ENCODE data around the gene SLC12A5. TPM values are rescaled to one million over a fixed set of nuclear protein-coding genes. Genes with fewer than 3 reads are reported as not detected.

SLC12A5 gene
- total RNA-seq, 2 donors from 2014 or later, result 0.61 TPM; not detected in 1

DNA sequence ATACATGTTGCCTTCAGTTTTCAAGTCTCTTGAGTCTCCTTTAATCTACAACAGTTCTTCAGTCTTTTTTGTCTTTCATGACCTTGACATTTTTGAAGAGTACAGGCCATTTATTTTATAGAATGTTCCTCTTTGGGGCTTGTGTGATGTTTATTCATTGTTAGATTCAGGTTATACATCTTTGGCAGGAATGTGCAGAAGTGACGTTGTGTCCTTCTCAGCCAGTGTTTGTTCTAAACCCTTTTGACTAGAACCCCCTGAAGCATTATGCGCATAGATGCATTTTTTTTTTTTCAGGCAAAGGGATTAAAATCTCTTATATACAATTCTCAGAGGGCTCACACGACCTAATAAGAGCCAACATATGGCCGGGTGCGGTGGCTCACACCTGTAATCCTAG, 72.0 kb downstream of the SLC12A5 start:
- Mint-ChIP-seq H3K4me3 (no peak overlapping the region), H3K27ac (no peak overlapping the region), H3K9me3 (no peaks in the 10 kb centered on the region), H3K27me3 (peaks cover 48% of the 10 kb centered on the region), H3K36me3 (ENCODE audit: low read depth) (no peaks in the 10 kb centered on the region), H3K4me1 (no peaks in the 10 kb centered on the region)
- no peak for ATAC-seq (replicated peaks)

DNA sequence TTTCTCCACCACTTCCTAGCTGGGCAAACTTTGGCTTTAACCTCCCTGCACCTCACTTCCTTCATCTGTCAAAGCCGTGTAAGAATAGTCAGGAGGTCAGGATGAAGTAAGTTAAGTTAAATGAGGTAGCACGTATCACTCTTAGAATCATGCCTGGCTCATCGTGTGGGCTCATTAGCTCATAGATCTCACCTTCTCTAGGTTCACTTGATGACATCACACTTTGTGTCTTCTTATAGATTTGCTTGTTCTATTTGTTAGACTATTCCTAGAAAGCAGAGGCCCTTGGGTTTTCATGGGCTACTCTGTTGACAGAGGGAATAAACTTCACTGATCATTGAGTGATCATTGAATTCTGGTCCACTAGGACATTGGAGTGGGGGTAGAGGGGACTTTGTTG, 72.9 kb downstream of the SLC12A5 start:
- Mint-ChIP-seq H3K4me1 (no peaks in the 10 kb centered on the region), H3K36me3 (ENCODE audit: low read depth) (no peaks in the 10 kb centered on the region), H3K9me3 (no peaks in the 10 kb centered on the region), H3K4me3 (no peak overlapping the region), H3K27me3 (peaks cover 50% of the 10 kb centered on the region), H3K27ac (no peak overlapping the region)
- ATAC-seq (replicated peaks), result no peak

DNA sequence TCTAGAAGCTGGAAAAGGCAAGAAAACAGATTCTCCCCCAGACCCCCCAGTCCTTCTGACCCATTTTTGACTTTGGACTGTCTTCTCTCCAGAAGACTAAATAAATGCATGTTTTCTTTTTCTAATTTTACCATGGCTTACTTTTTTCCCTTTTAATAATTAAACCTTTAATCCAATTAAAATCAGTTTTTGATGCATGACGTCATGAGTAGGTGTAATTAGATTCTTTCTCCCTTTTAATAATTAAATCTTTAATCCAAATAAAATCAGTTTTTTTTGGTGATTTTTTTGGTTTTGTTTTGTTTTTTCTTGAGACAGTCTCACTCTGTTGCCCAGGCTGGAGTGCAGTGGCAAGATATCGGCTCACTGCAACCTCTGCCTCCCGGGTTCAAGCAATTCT, 73.9 kb downstream of the SLC12A5 start:
- no peak overlapping the region for H3K27ac Mint-ChIP-seq
- H3K4me1 Mint-ChIP-seq, result no peaks in the 10 kb centered on the region
- H3K9me3 Mint-ChIP-seq, result no peaks in the 10 kb centered on the region
- ATAC-seq (replicated peaks), result no peak
- H3K27me3 Mint-ChIP-seq, result peaks cover 55% of the 10 kb centered on the region
- H3K4me3 Mint-ChIP-seq, result no peak overlapping the region
- no peaks in the 10 kb centered on the region for H3K36me3 Mint-ChIP-seq (ENCODE audit: low read depth)

DNA sequence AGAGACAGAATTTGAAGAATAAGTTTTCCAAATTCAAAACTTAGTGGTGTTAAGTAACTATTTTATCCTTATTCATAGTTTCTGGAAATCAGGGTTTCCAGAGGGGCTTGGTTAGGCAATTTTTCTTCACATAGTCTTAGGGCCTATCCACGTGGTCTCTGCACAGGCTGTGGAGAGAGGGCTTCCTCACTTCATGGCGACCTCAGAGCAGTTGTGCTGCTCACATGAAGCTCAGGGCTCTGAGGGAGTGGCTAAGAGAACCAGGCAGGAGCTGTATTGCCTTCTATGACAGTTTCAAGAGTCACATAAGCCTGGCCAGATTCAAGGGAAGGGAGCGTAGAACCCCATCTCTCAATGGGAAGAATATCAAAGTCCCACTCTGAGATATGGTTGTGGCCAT, 75.2 kb downstream of the SLC12A5 start:
- H3K27me3 Mint-ChIP-seq, result peaks cover 54% of the 10 kb centered on the region
- no peaks in the 10 kb centered on the region for H3K9me3 Mint-ChIP-seq
- ATAC-seq (replicated peaks), result no peak
- H3K4me1 Mint-ChIP-seq, result no peaks in the 10 kb centered on the region
- H3K36me3 Mint-ChIP-seq (ENCODE audit: low read depth), result no peaks in the 10 kb centered on the region
- no peak overlapping the region for H3K4me3 Mint-ChIP-seq
- no peak overlapping the region for H3K27ac Mint-ChIP-seq

DNA sequence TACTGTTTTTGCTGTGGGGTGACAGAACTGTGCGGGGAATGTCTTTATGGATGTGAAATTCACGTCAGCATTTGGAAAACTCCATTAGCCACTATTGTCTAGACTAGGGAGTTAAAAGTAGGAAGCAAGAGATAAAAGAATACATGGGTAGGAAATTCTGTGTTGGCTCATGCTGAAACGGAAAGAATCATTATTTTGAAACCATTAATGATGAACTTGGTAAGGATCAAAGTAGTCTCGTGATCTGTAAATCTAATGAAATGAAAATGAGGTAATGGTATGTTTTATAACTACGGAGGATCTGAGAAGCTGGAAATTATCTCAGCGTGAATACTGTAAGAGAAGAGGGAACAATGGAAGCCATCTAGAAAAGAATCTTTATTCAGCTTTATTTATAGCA, 78.0 kb downstream of the SLC12A5 start:
- Mint-ChIP-seq H3K4me1 (peaks cover 5% of the 10 kb centered on the region), H3K36me3 (ENCODE audit: low read depth) (no peaks in the 10 kb centered on the region), H3K9me3 (no peaks in the 10 kb centered on the region), H3K27me3 (peaks cover 52% of the 10 kb centered on the region), H3K27ac (no peak overlapping the region), H3K4me3 (no peak overlapping the region)
- no peak for ATAC-seq (replicated peaks)

DNA sequence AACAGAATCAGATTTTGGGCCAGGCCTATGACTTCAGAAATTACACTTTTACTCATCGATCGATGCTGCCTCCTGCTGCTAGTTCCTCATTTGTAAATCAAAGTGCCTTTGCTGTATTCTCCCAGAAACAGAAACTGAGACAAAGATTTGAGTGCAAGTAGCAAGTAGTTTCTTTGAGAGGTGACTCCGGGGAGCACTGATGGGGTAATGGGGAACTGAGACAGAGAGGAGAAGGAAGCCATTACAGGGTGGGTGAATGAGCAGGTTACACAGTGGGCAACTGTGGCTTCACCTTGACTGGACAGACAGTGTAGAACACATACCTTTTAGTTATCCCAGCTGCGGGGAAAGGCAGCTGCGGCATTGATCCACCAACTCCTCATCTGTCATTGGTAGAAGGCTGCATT, 79.4 kb downstream of the SLC12A5 start:
- H3K9me3 Mint-ChIP-seq, result no peaks in the 10 kb centered on the region
- peak; percentile 41 for ATAC-seq (replicated peaks)
- H3K27ac Mint-ChIP-seq, result no peak overlapping the region
- H3K4me3 Mint-ChIP-seq, result no peak overlapping the region
- peaks cover 5% of the 10 kb centered on the region for H3K4me1 Mint-ChIP-seq
- no peaks in the 10 kb centered on the region for H3K36me3 Mint-ChIP-seq (ENCODE audit: low read depth)
- peaks cover 46% of the 10 kb centered on the region for H3K27me3 Mint-ChIP-seq

DNA sequence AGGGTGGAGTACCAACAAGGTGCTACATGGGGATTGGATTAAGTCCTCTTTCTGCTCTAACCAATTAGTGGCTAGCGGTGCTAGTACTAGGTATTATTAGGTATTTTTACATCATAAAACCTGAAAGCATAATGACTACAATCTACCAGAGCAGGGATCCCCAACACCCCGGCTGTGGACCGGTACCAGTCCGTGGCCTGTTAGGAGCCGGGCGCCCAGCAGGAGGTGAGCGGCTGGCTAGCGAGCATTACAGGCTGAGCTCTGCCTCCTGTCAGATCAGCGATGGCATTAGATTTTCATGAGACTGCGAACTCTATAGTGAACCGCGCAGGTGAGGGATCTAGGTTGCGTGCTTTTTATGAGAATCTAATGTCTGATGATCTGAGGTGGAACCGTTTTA, 80.0 kb downstream of the SLC12A5 start:
- no peaks in the 10 kb centered on the region for H3K9me3 Mint-ChIP-seq
- peaks cover 5% of the 10 kb centered on the region for H3K4me1 Mint-ChIP-seq
- H3K36me3 Mint-ChIP-seq (ENCODE audit: low read depth), result no peaks in the 10 kb centered on the region
- ATAC-seq (replicated peaks), result no peak
- no peak overlapping the region for H3K27ac Mint-ChIP-seq
- H3K27me3 Mint-ChIP-seq, result peaks cover 51% of the 10 kb centered on the region
- no peak overlapping the region for H3K4me3 Mint-ChIP-seq

Other genes starting within 250 kb of the SLC12A5 start
- not detected for gene WFDC3, start 237.3 kb upstream of the SLC12A5 start, total RNA-seq
- 10 to 100 TPM; 13.0 to 26.2 TPM for gene DNTTIP1, start 237.3 kb upstream of the SLC12A5 start, total RNA-seq
- 100 to 1,000 TPM; 209 to 224 TPM for gene UBE2C, start 216.6 kb upstream of the SLC12A5 start, total RNA-seq
- gene TNNC2, start 201.9 kb upstream of the SLC12A5 start, total RNA-seq, result under 1 TPM in 1 of 2 donors, not detected in 1; 0.37 TPM
- 1 to 10 TPM; 2.2 to 2.6 TPM for gene SNX21, start 195.4 kb upstream of the SLC12A5 start, total RNA-seq
- 10 to 100 TPM; 21.4 to 23.2 TPM for gene ACOT8, start 171.8 kb upstream of the SLC12A5 start, total RNA-seq
- gene ZSWIM3, start 171.6 kb upstream of the SLC12A5 start, total RNA-seq, result 1 to 10 TPM; 7.1 to 7.6 TPM
- gene ZSWIM1, start 148.0 kb upstream of the SLC12A5 start, total RNA-seq, result 10 to 100 TPM in 1 of 2 donors, 1 to 10 TPM in 1; 7.8 to 16.0 TPM
- under 1 TPM; 0.69 to 0.74 TPM for gene SPATA25, start 141.6 kb upstream of the SLC12A5 start, total RNA-seq
- 1 to 10 TPM; 1.7 to 2.1 TPM for gene NEURL2, start 138.0 kb upstream of the SLC12A5 start, total RNA-seq
- gene CTSA, start 137.9 kb upstream of the SLC12A5 start, total RNA-seq, result 100 to 1,000 TPM; 117 to 152 TPM
- gene PLTP, start 117.1 kb upstream of the SLC12A5 start, total RNA-seq, result 10 to 100 TPM in 1 of 2 donors, 1 to 10 TPM in 1; 6.6 to 12.1 TPM
- 10 to 100 TPM; 33.1 to 34.3 TPM for gene PCIF1, start 94.5 kb upstream of the SLC12A5 start, total RNA-seq
- gene ZNF335, start 57.0 kb upstream of the SLC12A5 start, total RNA-seq, result 10 to 100 TPM; 46.0 to 53.9 TPM
- gene MMP9, start 20.3 kb upstream of the SLC12A5 start, total RNA-seq, result not detected
- 10 to 100 TPM; 16.4 to 31.6 TPM for gene NCOA5, start 60.7 kb downstream of the SLC12A5 start, total RNA-seq
- gene CD40, start 89.1 kb downstream of the SLC12A5 start, total RNA-seq, result 1 to 10 TPM; 1.5 to 7.8 TPM

All from activated T-helper 17 cell treated with anti-CD3 and anti-CD28 coated beads, Interleukin-2, amount 50 U/mL, for 72 hours (primary cell).